Parietal lobe (tissue), 1 donor: Measurements from ENCODE around the gene ATF3. TPM values are rescaled to one million over a fixed set of nuclear protein-coding genes. Genes with fewer than 3 reads are reported as not detected.

Source experiments
- total RNA-seq: library from RNA; depleted of rRNA; stranded (reverse); fragments of >200 nt; gene quantifications from one replicate; pipeline ENCODE4 v1.2.3, GENCODE V29; 2014

Gene ATF3
- total RNA-seq: 1.9 TPM

GRCh38 chr1:212608392-212608958 lies at the start of gene ATF3:
Gene ATF3 (plus strand): TSS chr1:212608761. CDS start chr1:212615022, 6,261 bp downstream.

Other genes starting within 250 kb of the ATF3 start
- 24.1 TPM for gene PACC1, start 193.9 kb upstream of the ATF3 start, total RNA-seq
- gene NENF, start 175.8 kb upstream of the ATF3 start, total RNA-seq: 14.7 TPM
- gene BATF3, start 91.1 kb downstream of the ATF3 start, total RNA-seq: 5.3 TPM
- 86.1 TPM for gene NSL1, start 183.0 kb downstream of the ATF3 start, total RNA-seq
- gene TATDN3, start 183.1 kb downstream of the ATF3 start, total RNA-seq: 27.9 TPM
- not detected for gene SPATA45, start 238.9 kb downstream of the ATF3 start, total RNA-seq
- gene FLVCR1, start 249.5 kb downstream of the ATF3 start, total RNA-seq: 55.1 TPM